NT2/D1 (cell line): Measurements from ENCODE around the gene MASP1.

Experiments
- YY1 ChIP-seq: IDR thresholded peaks from 2 replicates; pipeline ENCODE4 v1.6.1; 2011; ENCODE audit not compliant: insufficient read length, insufficient read depth
- ZNF274 ChIP-seq: IDR thresholded peaks from 2 replicates; pipeline ENCODE4 v1.6.1; 2011; ENCODE audit warnings: mild to moderate bottlenecking, low read depth, low read length

DNA sequence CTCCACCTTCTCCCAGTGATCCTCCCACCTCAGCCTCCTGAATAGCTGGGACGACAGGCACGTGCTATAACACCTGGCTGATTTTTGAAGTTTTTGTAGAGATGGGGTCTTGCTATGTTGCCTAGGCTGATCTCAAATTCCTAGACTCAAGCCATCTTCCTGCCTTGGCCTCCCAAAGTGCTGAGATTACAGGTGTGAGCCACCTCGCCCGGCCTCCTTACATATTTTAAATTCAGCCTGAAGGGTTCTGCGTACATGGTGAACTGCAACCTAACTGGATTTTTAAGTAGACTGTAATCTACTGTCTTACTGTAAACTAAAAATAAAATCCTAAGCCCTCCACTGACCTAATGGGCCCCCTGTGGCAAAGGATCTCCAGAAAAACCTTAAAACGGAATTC lies 34.1 kb downstream of the MASP1 start:
- TF ChIP-seq ZNF274 (no peak), YY1 (no peak)
